Stimulated activated naive B cell treated with anti-CD40 and anti-IgM and Interleukin-4, amounts not matched to agents 10 μg/mL and 1 μg/mL and 100 μg/mL, for 72 hours (primary cell): ENCODE data around the gene CAMTA1.

Experiments used
- ATAC-seq, 2 donors: fragments of 150-1000 bp; cut with Tn5 transposase; replicated peaks; 2 replicates each; pipeline ENCODE4 v1.10.0; 2021; ENCODE audit warnings: moderate library complexity in 1 of 2
- DNase-seq: peaks from one replicate; pipeline ENCODE4 v3.0.0; 2021
- H3K27ac Mint-ChIP-seq: one replicate; pipeline ENCODE4 v1.8.0; 2022; ENCODE audit warnings: mild to moderate bottlenecking, mixed read lengths
- H3K27me3 Mint-ChIP-seq, 2 donors: one replicate each; pipeline ENCODE4 v1.8.0; 2022; ENCODE audit warnings: mixed read lengths in 2 of 2
- H3K36me3 Mint-ChIP-seq, 2 donors: one replicate each; pipeline ENCODE4 v1.8.0; 2022; ENCODE audit warnings: mixed read lengths in 2 of 2, mild to moderate bottlenecking in 1 of 2
- H3K4me1 Mint-ChIP-seq, 2 donors: one replicate each; pipeline ENCODE4 v1.8.0; 2022; ENCODE audit warnings: mixed read lengths in 2 of 2, mild to moderate bottlenecking in 1 of 2
- H3K4me3 Mint-ChIP-seq, 2 donors: one replicate each; pipeline ENCODE4 v1.8.0; 2022; ENCODE audit warnings: mild to moderate bottlenecking in 2 of 2, mixed read lengths in 2 of 2, moderate library complexity in 1 of 2
- H3K9me3 Mint-ChIP-seq, 2 donors: one replicate each; pipeline ENCODE4 v1.8.0; 2022; ENCODE audit warnings: mixed read lengths in 2 of 2, mild to moderate bottlenecking in 1 of 2

The CAMTA1 gene

GRCh38 chr1:7454052-7454815, 669.0 kb downstream of the CAMTA1 start:
- H3K36me3 Mint-ChIP-seq: no peaks in the 10 kb centered on the region
- no peak overlapping the region for H3K4me3 Mint-ChIP-seq
- H3K4me1 Mint-ChIP-seq: peaks cover 0 to 2% of the 10 kb centered on the region in 2 donors
- no peak overlapping the region for H3K27ac Mint-ChIP-seq
- ATAC-seq (no peak), DNase-seq (no peak)
- H3K9me3 Mint-ChIP-seq: no peaks in the 10 kb centered on the region
- H3K27me3 Mint-ChIP-seq: peaks cover 3 to 8% of the 10 kb centered on the region in 2 donors

- no peak overlapping the region for H3K4me3 Mint-ChIP-seq
- DNase-seq (no peak), ATAC-seq (no peak)
- H3K27me3 Mint-ChIP-seq: peaks cover 3 to 8% of the 10 kb centered on the region in 2 donors
- H3K9me3 Mint-ChIP-seq: no peaks in the 10 kb centered on the region
- H3K36me3 Mint-ChIP-seq: no peaks in the 10 kb centered on the region
- no peak overlapping the region for H3K27ac Mint-ChIP-seq
- H3K4me1 Mint-ChIP-seq: peaks cover 0 to 2% of the 10 kb centered on the region in 2 donors
Measured at GRCh38 chr1:7454895-7455784, 669.9 kb downstream of the CAMTA1 start.

GRCh38 chr1:7455796-7456721, 670.8 kb downstream of the CAMTA1 start:
- no peaks in the 10 kb centered on the region for H3K9me3 Mint-ChIP-seq
- DNase-seq: no peak
- no peak overlapping the region for H3K4me3 Mint-ChIP-seq
- peaks cover 0 to 2% of the 10 kb centered on the region in 2 donors for H3K4me1 Mint-ChIP-seq
- ATAC-seq: no peak
- no peak overlapping the region for H3K27ac Mint-ChIP-seq
- H3K36me3 Mint-ChIP-seq: no peaks in the 10 kb centered on the region
- H3K27me3 Mint-ChIP-seq: peaks cover 3 to 12% of the 10 kb centered on the region in 2 donors

- Mint-ChIP-seq H3K9me3 (no peaks in the 10 kb centered on the region), H3K27ac (no peak overlapping the region), H3K36me3 (no peaks in the 10 kb centered on the region), H3K4me3 (no peak overlapping the region), H3K27me3 (peaks cover 3 to 12% of the 10 kb centered on the region in 2 donors), H3K4me1 (peaks cover 0 to 2% of the 10 kb centered on the region in 2 donors)
- no peak for ATAC-seq
- DNase-seq: no peak
Measured at GRCh38 chr1:7456722-7457082, 671.4 kb downstream of the CAMTA1 start.

GRCh38 chr1:7457811-7458210, 672.6 kb downstream of the CAMTA1 start:
- DNase-seq: no peak
- no peaks in the 10 kb centered on the region for H3K9me3 Mint-ChIP-seq
- peaks cover 3 to 12% of the 10 kb centered on the region in 2 donors for H3K27me3 Mint-ChIP-seq
- peaks cover 0 to 2% of the 10 kb centered on the region in 2 donors for H3K4me1 Mint-ChIP-seq
- ATAC-seq: no peak
- H3K36me3 Mint-ChIP-seq: no peaks in the 10 kb centered on the region
- H3K4me3 Mint-ChIP-seq: no peak overlapping the region
- no peak overlapping the region for H3K27ac Mint-ChIP-seq

GRCh38 chr1:7458946-7459345, 673.7 kb downstream of the CAMTA1 start:
- no peak for ATAC-seq

GRCh38 chr1:7459914-7460313, 674.7 kb downstream of the CAMTA1 start:
- no peak overlapping the region for H3K4me3 Mint-ChIP-seq
- DNase-seq (no peak), ATAC-seq (no peak)
- no peaks in the 10 kb centered on the region for H3K9me3 Mint-ChIP-seq
- H3K27ac Mint-ChIP-seq: no peak overlapping the region
- peaks cover 0 to 2% of the 10 kb centered on the region in 2 donors for H3K4me1 Mint-ChIP-seq
- H3K27me3 Mint-ChIP-seq: peaks cover 8 to 12% of the 10 kb centered on the region in 2 donors
- no peaks in the 10 kb centered on the region for H3K36me3 Mint-ChIP-seq

More at GRCh38 chr1:7458946-7459345, 673.7 kb downstream of the CAMTA1 start:
- no peak for DNase-seq
- H3K27me3 Mint-ChIP-seq: peaks cover 8 to 12% of the 10 kb centered on the region in 2 donors
- no peak overlapping the region for H3K27ac Mint-ChIP-seq
- H3K36me3 Mint-ChIP-seq: no peaks in the 10 kb centered on the region
- peaks cover 0 to 2% of the 10 kb centered on the region in 2 donors for H3K4me1 Mint-ChIP-seq
- no peaks in the 10 kb centered on the region for H3K9me3 Mint-ChIP-seq
- no peak overlapping the region for H3K4me3 Mint-ChIP-seq

- no peaks in the 10 kb centered on the region for H3K36me3 Mint-ChIP-seq
- no peak overlapping the region for H3K4me3 Mint-ChIP-seq
- H3K9me3 Mint-ChIP-seq: no peaks in the 10 kb centered on the region
- H3K27ac Mint-ChIP-seq: no peak overlapping the region
- DNase-seq (no peak), ATAC-seq (no peak)
- peaks cover 0 to 2% of the 10 kb centered on the region in 2 donors for H3K4me1 Mint-ChIP-seq
- H3K27me3 Mint-ChIP-seq: peaks cover 8 to 12% of the 10 kb centered on the region in 2 donors
Measured at GRCh38 chr1:7460807-7461206, 675.6 kb downstream of the CAMTA1 start.

GRCh38 chr1:7462617-7463016, 677.4 kb downstream of the CAMTA1 start:
- ATAC-seq: no peak
- no peak overlapping the region for H3K27ac Mint-ChIP-seq
- peaks cover 0 to 2% of the 10 kb centered on the region in 2 donors for H3K4me1 Mint-ChIP-seq
- H3K4me3 Mint-ChIP-seq: no peak overlapping the region
- H3K9me3 Mint-ChIP-seq: no peaks in the 10 kb centered on the region
- H3K27me3 Mint-ChIP-seq: peaks cover 8 to 11% of the 10 kb centered on the region in 2 donors
- H3K36me3 Mint-ChIP-seq: no peaks in the 10 kb centered on the region
- no peak for DNase-seq

- Mint-ChIP-seq H3K4me3 (no peak overlapping the region), H3K9me3 (no peaks in the 10 kb centered on the region), H3K36me3 (no peaks in the 10 kb centered on the region), H3K27ac (no peak overlapping the region), H3K27me3 (peaks cover 5% of the 10 kb centered on the region in 2 donors), H3K4me1 (no peaks in the 10 kb centered on the region)
- ATAC-seq: no peak
- DNase-seq: no peak
Measured at GRCh38 chr1:7463526-7463925, 678.3 kb downstream of the CAMTA1 start.

- Mint-ChIP-seq H3K4me1 (no peaks in the 10 kb centered on the region), H3K27ac (no peak overlapping the region), H3K4me3 (no peak overlapping the region), H3K27me3 (peaks cover 5 to 7% of the 10 kb centered on the region in 2 donors), H3K9me3 (no peaks in the 10 kb centered on the region), H3K36me3 (no peaks in the 10 kb centered on the region)
- no peak for ATAC-seq
- no peak for DNase-seq
Measured at GRCh38 chr1:7464736-7465135, 679.5 kb downstream of the CAMTA1 start.

- no peak for DNase-seq
- Mint-ChIP-seq H3K36me3 (no peaks in the 10 kb centered on the region), H3K27me3 (peaks cover 0 to 13% of the 10 kb centered on the region in 2 donors), H3K27ac (no peak overlapping the region), H3K4me1 (no peaks in the 10 kb centered on the region), H3K4me3 (no peak overlapping the region), H3K9me3 (no peaks in the 10 kb centered on the region)
- no peak for ATAC-seq
Measured at GRCh38 chr1:7467476-7468175, 682.4 kb downstream of the CAMTA1 start.

GRCh38 chr1:7468248-7468647, 683.0 kb downstream of the CAMTA1 start:
- no peak for DNase-seq
- H3K4me3 Mint-ChIP-seq: no peak overlapping the region
- no peak overlapping the region for H3K27ac Mint-ChIP-seq
- H3K9me3 Mint-ChIP-seq: no peaks in the 10 kb centered on the region
- no peaks in the 10 kb centered on the region for H3K4me1 Mint-ChIP-seq
- peaks cover 0 to 11% of the 10 kb centered on the region in 2 donors for H3K27me3 Mint-ChIP-seq
- ATAC-seq: no peak
- no peaks in the 10 kb centered on the region for H3K36me3 Mint-ChIP-seq
